ENCODE measurements around the gene FGF18. TPM values are rescaled to one million over a fixed set of nuclear protein-coding genes. Genes with fewer than 3 reads are reported as not detected.
A peak's percentile ranks its signal among the peaks of the same experiment; 100 is the strongest.
"Not testable (repeated sequence)": the region's sequence is repeated elsewhere in the genome, so short reads cannot be mapped to it uniquely, and the experiment has no call there.

FGF18 gene
- total RNA-seq: not detected

GRCh38 chr5:171418982-171419687 is at the start of gene FGF18:
FGF18 (plus strand) TSS chr5:171419647; CDS start chr5:171420200, 553 bp downstream.
- no peak within 1 kb of the TSS for H3K27ac ChIP-seq
- DNase-seq (peak in 3 of 4 donors; percentile 22 to 37 (median 23)), ATAC-seq (peak; percentile 22)
- H3K27me3 ChIP-seq: peaks cover 0 to 6% of the 10 kb centered on the region in 2 donors
- H3K9me3 ChIP-seq: no peaks in the 10 kb centered on the region
- peaks cover 28% of the 10 kb centered on the region for H3K4me1 ChIP-seq
- H3K4me3 ChIP-seq: no peak within 1 kb of the TSS
- H3K36me3 ChIP-seq (replicated peaks in 1 of 2; ENCODE audit: insufficient read depth in 1 of 2, low read depth in 2 of 2): no peaks in the 10 kb centered on the region
- intact Hi-C loops (cut with DNase I): no loop called here
- 1% methylated on average over 21 to 71 of the region's 74 CpGs for WGBS, 2 donors
- no peak for TF ChIP-seq CTCF (IDR thresholded peaks at IDR 0.05)
- TF ChIP-seq POLR2A (IDR thresholded peaks at IDR 0.05): no peak

DNA sequence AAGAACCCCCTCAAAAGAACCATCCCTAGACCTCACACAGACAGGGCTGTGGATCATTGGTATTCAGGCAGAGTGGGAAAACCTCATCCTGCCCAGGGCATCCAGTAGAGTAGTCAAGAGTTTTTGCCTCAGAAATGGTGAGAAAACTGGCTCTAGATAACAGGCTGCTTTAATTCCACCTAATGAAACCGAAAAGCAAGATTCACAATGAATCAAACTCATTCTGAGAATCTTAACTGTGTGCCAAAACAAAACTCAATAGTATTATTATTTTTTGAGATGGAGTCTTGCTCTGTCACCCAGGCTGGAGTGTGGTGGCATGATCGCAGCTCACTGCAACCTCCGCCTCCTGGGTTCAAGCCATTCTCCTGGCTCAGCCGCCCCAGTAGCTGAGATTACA is 49.5 kb upstream of the FGF18 start:
- Histone ChIP-seq H3K4me3 (no peak overlapping the region), H3K36me3 (replicated peaks in 1 of 2; ENCODE audit: insufficient read depth in 1 of 2, low read depth in 2 of 2) (no peaks in the 10 kb centered on the region), H3K27ac (no peak overlapping the region), H3K27me3 (no peaks in the 10 kb centered on the region), H3K4me1 (no peaks in the 10 kb centered on the region), H3K9me3 (no peaks in the 10 kb centered on the region)
- DNase-seq (no peak), ATAC-seq (no peak)
- WGBS, 2 donors: 86 to 96% methylated on average over 3 to 4 of the region's 4 CpGs
- intact Hi-C loops (cut with DNase I): no loop called here
- TF ChIP-seq POLR2A (IDR thresholded peaks at IDR 0.05) (no peak), CTCF (IDR thresholded peaks at IDR 0.05) (no peak)

DNA sequence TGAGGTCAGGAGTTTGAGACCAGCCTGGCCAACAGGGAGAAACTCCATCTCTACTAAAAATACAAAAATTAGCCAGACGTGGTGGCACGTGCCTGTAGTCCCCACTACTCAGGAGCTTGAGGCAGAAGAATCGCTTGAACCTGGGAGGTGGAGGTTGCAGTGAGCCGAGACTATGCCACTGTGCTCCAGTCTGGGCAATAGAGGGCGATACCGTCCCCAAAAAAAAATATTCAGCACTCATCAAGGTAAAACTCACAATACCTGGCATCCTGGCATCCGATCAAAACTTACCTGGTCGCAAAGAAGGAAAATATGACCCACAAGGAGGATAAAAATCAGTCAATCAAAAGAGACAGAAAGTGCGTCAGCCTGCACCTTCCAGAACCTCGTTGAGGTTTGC is 48.6 kb upstream of the FGF18 start:
- intact Hi-C loops (cut with DNase I); H3K9me3 ChIP-seq; H3K4me1 ChIP-seq; H3K36me3 ChIP-seq (replicated peaks in 1 of 2; ENCODE audit: insufficient read depth in 1 of 2, low read depth in 2 of 2); DNase-seq; H3K4me3 ChIP-seq; ATAC-seq; H3K27me3 ChIP-seq; H3K27ac ChIP-seq: not testable (repeated sequence)
- TF ChIP-seq CTCF (IDR thresholded peaks at IDR 0.05): peak in 3 of 7 experiments; percentile 2 to 19 (median 9)
- 27 to 39% methylated on average over 10 of the region's 10 CpGs for WGBS, 2 donors

GRCh38 chr5:171371326-171371725 is 48.1 kb upstream of the FGF18 start:
- intact Hi-C loops (cut with DNase I): no loop called here
- no peak overlapping the region for H3K4me3 ChIP-seq
- ATAC-seq (no peak), DNase-seq (no peak)
- no peaks in the 10 kb centered on the region for H3K4me1 ChIP-seq
- no peaks in the 10 kb centered on the region for H3K27me3 ChIP-seq
- H3K9me3 ChIP-seq: no peaks in the 10 kb centered on the region
- 78% methylated on average over 9 to 13 of the region's 13 CpGs for WGBS, 2 donors
- no peak overlapping the region for H3K27ac ChIP-seq
- H3K36me3 ChIP-seq (replicated peaks in 1 of 2; ENCODE audit: insufficient read depth in 1 of 2, low read depth in 2 of 2): no peaks in the 10 kb centered on the region
- no peak for TF ChIP-seq CTCF (IDR thresholded peaks at IDR 0.05)
- TF ChIP-seq POLR2A (IDR thresholded peaks at IDR 0.05): no peak

GRCh38 chr5:171379961-171380360 is 39.5 kb upstream of the FGF18 start:
- WGBS, 2 donors: 83 to 96% methylated on average over 7 of the region's 7 CpGs
- intact Hi-C loops (cut with DNase I): no loop called here
- no peak overlapping the region for H3K27ac ChIP-seq
- H3K36me3 ChIP-seq (replicated peaks in 1 of 2; ENCODE audit: insufficient read depth in 1 of 2, low read depth in 2 of 2): no peaks in the 10 kb centered on the region
- no peaks in the 10 kb centered on the region for H3K4me1 ChIP-seq
- DNase-seq (no peak), ATAC-seq (no peak)
- no peaks in the 10 kb centered on the region for H3K9me3 ChIP-seq
- H3K27me3 ChIP-seq: no peaks in the 10 kb centered on the region
- TF ChIP-seq POLR2A (IDR thresholded peaks at IDR 0.05): no peak
- no peak for TF ChIP-seq CTCF (IDR thresholded peaks at IDR 0.05)
- no peak overlapping the region for H3K4me3 ChIP-seq

DNA sequence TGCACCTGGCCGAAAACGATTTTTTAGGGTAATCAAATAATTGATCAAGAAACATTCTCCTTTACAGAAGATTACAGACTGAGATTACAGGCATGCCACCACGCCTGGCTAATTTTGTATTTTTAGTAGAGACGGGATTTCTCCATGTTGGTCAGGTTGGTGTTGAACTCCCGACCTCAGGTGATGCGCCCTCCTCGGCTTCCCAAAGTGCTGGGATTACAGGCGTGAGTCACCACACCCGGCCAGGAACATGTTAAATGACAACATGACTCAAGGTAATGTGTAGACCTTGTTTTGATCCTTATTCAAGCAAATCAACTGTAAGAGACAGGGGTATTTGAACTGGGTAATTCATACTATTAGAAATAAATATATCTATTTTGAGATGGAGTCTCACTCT is 35.0 kb upstream of the FGF18 start:
- H3K27me3 ChIP-seq; ATAC-seq; intact Hi-C loops (cut with DNase I); H3K27ac ChIP-seq; H3K36me3 ChIP-seq (replicated peaks in 1 of 2; ENCODE audit: insufficient read depth in 1 of 2, low read depth in 2 of 2); DNase-seq; H3K4me1 ChIP-seq; H3K9me3 ChIP-seq; H3K4me3 ChIP-seq: not testable (repeated sequence)
- WGBS, 2 donors: 84 to 92% methylated on average over 9 of the region's 9 CpGs

DNA sequence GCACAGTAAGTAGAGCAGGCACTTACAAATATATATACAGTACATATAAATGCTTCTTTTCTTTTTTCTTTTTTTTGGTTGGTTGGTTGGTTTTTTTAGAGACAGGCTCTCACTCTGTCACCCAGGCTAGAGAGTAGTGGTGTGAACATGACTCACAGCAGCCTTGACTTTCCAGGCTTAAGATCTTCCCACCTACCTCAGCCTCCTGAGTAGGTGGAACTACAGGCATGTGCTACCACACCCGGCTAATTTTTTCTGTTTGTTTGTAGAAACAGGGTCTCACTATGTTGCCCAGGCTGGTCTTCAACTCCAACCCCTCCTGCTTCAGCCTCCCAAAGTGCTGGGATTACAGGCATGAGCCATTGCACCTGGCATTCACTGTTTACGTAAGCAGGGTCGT is 34.4 kb upstream of the FGF18 start:
- H3K27me3 ChIP-seq; DNase-seq; H3K4me3 ChIP-seq; H3K27ac ChIP-seq; H3K9me3 ChIP-seq; H3K36me3 ChIP-seq (replicated peaks in 1 of 2; ENCODE audit: insufficient read depth in 1 of 2, low read depth in 2 of 2); intact Hi-C loops (cut with DNase I); ATAC-seq: not testable (repeated sequence)
- peaks cover 13% of the 10 kb centered on the region for H3K4me1 ChIP-seq
- 78 to 84% methylated on average over 3 of the region's 3 CpGs for WGBS, 2 donors
